Measurements from ENCODE around the gene RAI1.

The RAI1 gene

GRCh38 chr17:17855976-17856375 is 174.7 kb downstream of the RAI1 start:
- H3K23ac ChIP-seq (ENCODE audit: low read length) = no peak overlapping the region
- no peak overlapping the region for H2AK5ac ChIP-seq (ENCODE audit: low read length)
- no peak overlapping the region for H2BK15ac ChIP-seq (replicated peaks; ENCODE audit: low read depth)
- H3K56ac ChIP-seq (ENCODE audit: low read length) = no peak overlapping the region
- H3K4me2 ChIP-seq (ENCODE audit: low read length) = no peak overlapping the region
- H3K79me2 ChIP-seq (ENCODE audit: control insufficient read depth, insufficient read depth, low read length) = no peaks in the 10 kb centered on the region
- H3K27ac ChIP-seq (ENCODE audit: low read depth, low read length) = no peak overlapping the region
- H2BK120ac ChIP-seq (ENCODE audit: low read depth, low read length) = no peak overlapping the region
- H3K4me1 ChIP-seq (ENCODE audit: control insufficient read depth, low read depth, low read length) = no peaks in the 10 kb centered on the region
- H4K5ac ChIP-seq (ENCODE audit: low read length) = no peak overlapping the region
- no peak overlapping the region for H3K9ac ChIP-seq (ENCODE audit: low read length)
- no peak overlapping the region for H3K18ac ChIP-seq (ENCODE audit: low read length)
- H2BK5ac ChIP-seq (ENCODE audit: low read length) = no peak overlapping the region
- no peak overlapping the region for H3K4me3 ChIP-seq (ENCODE audit: low read length)
- no peaks in the 10 kb centered on the region for H3K36me3 ChIP-seq (ENCODE audit: control insufficient read depth, insufficient read depth, low read length)
- no peaks in the 10 kb centered on the region for H3K27me3 ChIP-seq (ENCODE audit: insufficient read depth, low read length, poor library complexity)
- H3K79me1 ChIP-seq (ENCODE audit: low read length) = no peaks in the 10 kb centered on the region
- WGBS (ENCODE audit: extremely low coverage, insufficient coverage, low lambda C conversion rate) = no CpG with 5 or more reads among the region's 3 CpGs
- no peak for DNase-seq
- no peak overlapping the region for H4K8ac ChIP-seq (ENCODE audit: low read depth, low read length)
- H3K4ac ChIP-seq (ENCODE audit: low read depth, low read length) = no peak overlapping the region

DNA sequence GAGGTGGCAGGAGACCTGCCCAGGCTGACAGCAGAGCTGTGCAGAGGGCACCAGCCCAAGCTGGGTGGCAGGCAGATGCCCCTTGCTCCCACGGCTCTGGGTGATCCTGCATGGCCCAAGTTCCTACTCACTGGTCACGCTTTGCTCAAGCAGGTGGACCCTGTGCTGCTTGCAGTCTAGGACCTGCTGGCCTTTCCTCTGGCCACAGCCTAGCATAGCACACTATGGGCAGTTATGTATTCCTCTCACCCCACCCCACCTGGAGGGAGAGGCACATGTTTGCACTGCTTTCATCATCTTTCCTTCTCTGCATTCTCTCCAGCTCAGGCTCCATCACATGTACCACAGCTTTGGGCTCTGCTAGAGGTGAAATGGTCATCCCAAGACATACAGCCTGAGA is 175.1 kb downstream of the RAI1 start:
- no CpG with 5 or more reads among the region's 2 CpGs for WGBS (ENCODE audit: extremely low coverage, insufficient coverage, low lambda C conversion rate)
- no peak overlapping the region for H3K9ac ChIP-seq (ENCODE audit: low read length)

DNA sequence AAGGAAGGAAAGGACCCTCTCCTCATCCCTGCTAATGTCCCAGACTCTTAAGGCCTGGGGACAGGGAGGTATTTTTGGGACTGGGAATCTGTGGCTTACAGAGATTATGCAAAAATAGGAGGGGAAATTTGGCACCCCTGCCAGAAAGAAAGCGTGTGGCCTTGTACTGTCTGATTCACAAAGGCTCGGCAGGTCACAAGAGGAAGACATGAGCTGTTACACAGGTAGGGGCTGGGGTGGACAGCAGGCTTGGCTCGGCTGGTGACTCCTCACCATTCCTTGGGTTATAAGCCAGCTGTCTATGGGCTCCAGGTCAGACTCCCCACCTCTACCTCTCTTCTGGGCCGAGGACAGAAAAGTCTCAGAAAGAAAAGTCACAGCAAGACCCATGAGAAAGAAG is 176.2 kb downstream of the RAI1 start:
- Histone ChIP-seq H3K27me3 (ENCODE audit: insufficient read depth, low read length, poor library complexity) (no peaks in the 10 kb centered on the region), H3K79me1 (ENCODE audit: low read length) (no peaks in the 10 kb centered on the region), H2BK120ac (ENCODE audit: low read depth, low read length) (no peak overlapping the region), H3K4me2 (ENCODE audit: low read length) (no peak overlapping the region), H3K56ac (ENCODE audit: low read length) (no peak overlapping the region), H3K4me1 (ENCODE audit: control insufficient read depth, low read depth, low read length) (no peaks in the 10 kb centered on the region), H2BK5ac (ENCODE audit: low read length) (no peak overlapping the region), H3K9ac (ENCODE audit: low read length) (no peak overlapping the region), H2AK5ac (ENCODE audit: low read length) (no peak overlapping the region), H3K23ac (ENCODE audit: low read length) (no peak overlapping the region), H3K27ac (ENCODE audit: low read depth, low read length) (no peak overlapping the region), H2BK15ac (replicated peaks; ENCODE audit: low read depth) (no peak overlapping the region), H4K5ac (ENCODE audit: low read length) (no peak overlapping the region), H3K36me3 (ENCODE audit: control insufficient read depth, insufficient read depth, low read length) (no peaks in the 10 kb centered on the region), H4K8ac (ENCODE audit: low read depth, low read length) (no peak overlapping the region), H3K18ac (ENCODE audit: low read length) (no peak overlapping the region), H3K79me2 (ENCODE audit: control insufficient read depth, insufficient read depth, low read length) (no peaks in the 10 kb centered on the region), H3K4ac (ENCODE audit: low read depth, low read length) (no peak overlapping the region), H3K4me3 (ENCODE audit: low read length) (no peak overlapping the region)
- no peak for DNase-seq
- no CpG with 5 or more reads among the region's 4 CpGs for WGBS (ENCODE audit: extremely low coverage, insufficient coverage, low lambda C conversion rate)

More for the DNA sequence above, 175.1 kb downstream of the RAI1 start:
- no peaks in the 10 kb centered on the region for H3K4me1 ChIP-seq (ENCODE audit: control insufficient read depth, low read depth, low read length)
- no peak overlapping the region for H2AK5ac ChIP-seq (ENCODE audit: low read length)
- no peak overlapping the region for H3K4ac ChIP-seq (ENCODE audit: low read depth, low read length)
- no peak overlapping the region for H3K56ac ChIP-seq (ENCODE audit: low read length)
- no peaks in the 10 kb centered on the region for H3K36me3 ChIP-seq (ENCODE audit: control insufficient read depth, insufficient read depth, low read length)
- no peak overlapping the region for H2BK5ac ChIP-seq (ENCODE audit: low read length)
- H3K79me2 ChIP-seq (ENCODE audit: control insufficient read depth, insufficient read depth, low read length) = no peaks in the 10 kb centered on the region
- no peak overlapping the region for H3K23ac ChIP-seq (ENCODE audit: low read length)
- no peak overlapping the region for H3K18ac ChIP-seq (ENCODE audit: low read length)
- no peak overlapping the region for H2BK120ac ChIP-seq (ENCODE audit: low read depth, low read length)
- H3K79me1 ChIP-seq (ENCODE audit: low read length) = no peaks in the 10 kb centered on the region
- H4K5ac ChIP-seq (ENCODE audit: low read length) = no peak overlapping the region
- no peak overlapping the region for H2BK15ac ChIP-seq (replicated peaks; ENCODE audit: low read depth)
- no peak overlapping the region for H3K27ac ChIP-seq (ENCODE audit: low read depth, low read length)
- H4K8ac ChIP-seq (ENCODE audit: low read depth, low read length) = no peak overlapping the region
- no peak overlapping the region for H3K4me3 ChIP-seq (ENCODE audit: low read length)
- H3K4me2 ChIP-seq (ENCODE audit: low read length) = no peak overlapping the region
- no peaks in the 10 kb centered on the region for H3K27me3 ChIP-seq (ENCODE audit: insufficient read depth, low read length, poor library complexity)
- DNase-seq = no peak

- Histone ChIP-seq H4K8ac (ENCODE audit: low read depth, low read length) (no peak overlapping the region), H3K56ac (ENCODE audit: low read length) (no peak overlapping the region), H2AK5ac (ENCODE audit: low read length) (no peak overlapping the region), H3K4ac (ENCODE audit: low read depth, low read length) (no peak overlapping the region), H3K36me3 (ENCODE audit: control insufficient read depth, insufficient read depth, low read length) (no peaks in the 10 kb centered on the region), H3K23ac (ENCODE audit: low read length) (peak overlapping the region; percentile 45), H2BK5ac (ENCODE audit: low read length) (no peak overlapping the region), H2BK120ac (ENCODE audit: low read depth, low read length) (no peak overlapping the region), H2BK15ac (replicated peaks; ENCODE audit: low read depth) (no peak overlapping the region), H3K27me3 (ENCODE audit: insufficient read depth, low read length, poor library complexity) (no peaks in the 10 kb centered on the region), H3K9ac (ENCODE audit: low read length) (no peak overlapping the region), H3K79me2 (ENCODE audit: control insufficient read depth, insufficient read depth, low read length) (no peaks in the 10 kb centered on the region), H3K4me2 (ENCODE audit: low read length) (no peak overlapping the region), H3K4me3 (ENCODE audit: low read length) (no peak overlapping the region), H3K27ac (ENCODE audit: low read depth, low read length) (no peak overlapping the region), H3K18ac (ENCODE audit: low read length) (no peak overlapping the region), H3K79me1 (ENCODE audit: low read length) (no peaks in the 10 kb centered on the region), H4K5ac (ENCODE audit: low read length) (no peak overlapping the region), H3K4me1 (ENCODE audit: control insufficient read depth, low read depth, low read length) (no peaks in the 10 kb centered on the region)
- no CpG with 5 or more reads among the region's 9 CpGs for WGBS (ENCODE audit: extremely low coverage, insufficient coverage, low lambda C conversion rate)
- DNase-seq = peak; percentile 65
Observed at GRCh38 chr17:17859909-17860765, 178.9 kb downstream of the RAI1 start.

GRCh38 chr17:17860766-17861107 is 179.5 kb downstream of the RAI1 start:
- Histone ChIP-seq H3K27me3 (ENCODE audit: insufficient read depth, low read length, poor library complexity) (no peaks in the 10 kb centered on the region), H3K4me3 (ENCODE audit: low read length) (no peak overlapping the region), H3K56ac (ENCODE audit: low read length) (no peak overlapping the region), H3K4me1 (ENCODE audit: control insufficient read depth, low read depth, low read length) (no peaks in the 10 kb centered on the region), H3K4ac (ENCODE audit: low read depth, low read length) (no peak overlapping the region), H2BK5ac (ENCODE audit: low read length) (no peak overlapping the region), H4K8ac (ENCODE audit: low read depth, low read length) (no peak overlapping the region), H3K18ac (ENCODE audit: low read length) (no peak overlapping the region), H3K27ac (ENCODE audit: low read depth, low read length) (no peak overlapping the region), H2BK15ac (replicated peaks; ENCODE audit: low read depth) (no peak overlapping the region), H3K79me1 (ENCODE audit: low read length) (no peaks in the 10 kb centered on the region), H3K9ac (ENCODE audit: low read length) (no peak overlapping the region), H3K36me3 (ENCODE audit: control insufficient read depth, insufficient read depth, low read length) (no peaks in the 10 kb centered on the region), H3K23ac (ENCODE audit: low read length) (no peak overlapping the region), H3K4me2 (ENCODE audit: low read length) (no peak overlapping the region), H2AK5ac (ENCODE audit: low read length) (no peak overlapping the region), H4K5ac (ENCODE audit: low read length) (no peak overlapping the region), H2BK120ac (ENCODE audit: low read depth, low read length) (no peak overlapping the region), H3K79me2 (ENCODE audit: control insufficient read depth, insufficient read depth, low read length) (no peaks in the 10 kb centered on the region)
- no CpG with 5 or more reads among the region's 5 CpGs for WGBS (ENCODE audit: extremely low coverage, insufficient coverage, low lambda C conversion rate)
- no peak for DNase-seq

All from mesendoderm (in vitro differentiated cells).